OCI-LY3 (cell line): Measurements from ENCODE around the gene CFAP73.

ENCODE experiments used
- H2AFZ ChIP-seq: fragments of 200-600, 300-600 bp; shearing (Covaris generic); 2 replicates; pipeline ENCODE4 v1.6.0; 2014; ENCODE audit warnings: antibody characterized with exemption, low read depth, low read length
- H3K27ac ChIP-seq: fragments of 200-600, 300-600 bp; sonication (generic); 2 replicates; pipeline ENCODE4 v1.5.1; 2014; ENCODE audit warnings: mild to moderate bottlenecking, low read length, moderate library complexity, mixed read lengths
- H3K27me3 ChIP-seq: fragments of 200-600, 300-600 bp; sonication (generic); 2 replicates; pipeline ENCODE4 v1.6.1; 2014; ENCODE audit warnings: low read depth, low read length, mixed read lengths
- H3K36me3 ChIP-seq: fragments of 200-600, 300-600 bp; sonication (generic); replicated peaks from 2 replicates; pipeline ENCODE3; 2014; ENCODE audit warnings: low read depth, low read length, mixed read lengths
- H3K4me1 ChIP-seq: fragments of 300-600, 200-600 bp; sonication (generic); 2 replicates; pipeline ENCODE4 v1.6.1; 2014; ENCODE audit warnings: low read length, mixed read lengths
- H3K4me2 ChIP-seq: fragments of 200-600, 300-600 bp; sonication (generic); 2 replicates; pipeline ENCODE4 v1.6.1; 2014; ENCODE audit warnings: low read length, mixed read lengths
- H3K4me3 ChIP-seq: fragments of 300-600, 200-600 bp; sonication (generic); 2 replicates; pipeline ENCODE4 v1.5.1; 2014; ENCODE audit warnings: antibody characterized with exemption, mild to moderate bottlenecking, low read length, moderate library complexity
- H3K79me2 ChIP-seq: fragments of 300-600, 200-600 bp; shearing (Covaris generic); 2 replicates; pipeline ENCODE4 v1.6.1; 2014; ENCODE audit warnings: mild to moderate bottlenecking, low read length, mixed read lengths
- H3K9ac ChIP-seq: fragments of 300-600, 200-600 bp; shearing (Covaris generic); 2 replicates; pipeline ENCODE4 v1.6.0; 2014; ENCODE audit warnings: mild to moderate bottlenecking, low read length, moderate library complexity
- H3K9me3 ChIP-seq: fragments of 200-600, 300-600 bp; shearing (Covaris generic); 2 replicates; pipeline ENCODE4 v1.6.1; 2014; ENCODE audit warnings: low read length, mixed read lengths; ENCODE audit not compliant: insufficient read depth
- H4K20me1 ChIP-seq: fragments of 200-600, 300-600 bp; sonication (generic); 2 replicates; pipeline ENCODE4 v1.6.1; 2016; ENCODE audit warnings: low read length, mixed read lengths; ENCODE audit not compliant: insufficient read depth
- CTCF ChIP-seq: fragments of 200-600, 300-600 bp; sonication (generic); IDR thresholded peaks from 2 replicates; pipeline ENCODE4 v1.5.1; 2014; ENCODE audit warnings: antibody characterized with exemption, low read length, low read depth
- EZH2phosphoT487 ChIP-seq: fragments of 200-600 bp; shearing (Covaris generic); IDR thresholded peaks from 2 replicates; pipeline ENCODE4 v1.6.1; 2018; ENCODE audit warnings: antibody characterized with exemption, mixed run types, low read depth

CFAP73 gene

DNA sequence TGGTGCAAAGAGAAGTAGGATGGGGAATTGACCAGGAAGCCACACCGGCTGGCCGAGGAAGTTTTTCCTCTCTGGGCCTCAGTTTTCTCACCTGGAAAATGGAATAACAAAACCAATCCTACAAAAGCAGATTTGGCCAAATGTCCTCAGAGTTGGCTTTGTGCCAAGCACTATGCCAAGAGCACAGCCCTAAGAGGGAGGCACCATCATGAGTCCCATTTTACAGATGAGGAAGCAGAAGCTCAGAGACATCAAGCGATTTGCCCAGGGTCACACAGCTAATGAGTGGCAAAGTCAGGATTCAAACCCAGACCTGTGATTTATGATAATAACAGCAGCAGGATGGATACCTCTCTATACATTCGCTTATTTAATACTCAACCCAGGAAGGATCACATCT, 41.2 kb upstream of the CFAP73 start:
- H3K79me2 ChIP-seq, result no peaks in the 10 kb centered on the region
- no peaks in the 10 kb centered on the region for H3K27me3 ChIP-seq
- H3K9me3 ChIP-seq, result no peaks in the 10 kb centered on the region
- H3K9ac ChIP-seq, result no peak overlapping the region
- no peaks in the 10 kb centered on the region for H3K4me1 ChIP-seq
- H2AFZ ChIP-seq, result no peak overlapping the region
- no peak overlapping the region for H3K27ac ChIP-seq
- no peaks in the 10 kb centered on the region for H3K36me3 ChIP-seq
- TF ChIP-seq CTCF, result no peak
- no peak for TF ChIP-seq EZH2phosphoT487
- H3K4me3 ChIP-seq, result no peak overlapping the region
- H4K20me1 ChIP-seq, result no peaks in the 10 kb centered on the region
- H3K4me2 ChIP-seq, result no peak overlapping the region

- no peak for TF ChIP-seq EZH2phosphoT487
- TF ChIP-seq CTCF, result no peak
- no peak overlapping the region for H3K4me3 ChIP-seq
- no peaks in the 10 kb centered on the region for H3K36me3 ChIP-seq
- no peaks in the 10 kb centered on the region for H3K4me1 ChIP-seq
- H3K9ac ChIP-seq, result no peak overlapping the region
- H3K4me2 ChIP-seq, result no peak overlapping the region
- H4K20me1 ChIP-seq, result no peaks in the 10 kb centered on the region
- no peak overlapping the region for H2AFZ ChIP-seq
- no peaks in the 10 kb centered on the region for H3K9me3 ChIP-seq
- no peak overlapping the region for H3K27ac ChIP-seq
- H3K79me2 ChIP-seq, result no peaks in the 10 kb centered on the region
- no peaks in the 10 kb centered on the region for H3K27me3 ChIP-seq
Observed at GRCh38 chr12:113109360-113109759, 40.2 kb upstream of the CFAP73 start.

DNA sequence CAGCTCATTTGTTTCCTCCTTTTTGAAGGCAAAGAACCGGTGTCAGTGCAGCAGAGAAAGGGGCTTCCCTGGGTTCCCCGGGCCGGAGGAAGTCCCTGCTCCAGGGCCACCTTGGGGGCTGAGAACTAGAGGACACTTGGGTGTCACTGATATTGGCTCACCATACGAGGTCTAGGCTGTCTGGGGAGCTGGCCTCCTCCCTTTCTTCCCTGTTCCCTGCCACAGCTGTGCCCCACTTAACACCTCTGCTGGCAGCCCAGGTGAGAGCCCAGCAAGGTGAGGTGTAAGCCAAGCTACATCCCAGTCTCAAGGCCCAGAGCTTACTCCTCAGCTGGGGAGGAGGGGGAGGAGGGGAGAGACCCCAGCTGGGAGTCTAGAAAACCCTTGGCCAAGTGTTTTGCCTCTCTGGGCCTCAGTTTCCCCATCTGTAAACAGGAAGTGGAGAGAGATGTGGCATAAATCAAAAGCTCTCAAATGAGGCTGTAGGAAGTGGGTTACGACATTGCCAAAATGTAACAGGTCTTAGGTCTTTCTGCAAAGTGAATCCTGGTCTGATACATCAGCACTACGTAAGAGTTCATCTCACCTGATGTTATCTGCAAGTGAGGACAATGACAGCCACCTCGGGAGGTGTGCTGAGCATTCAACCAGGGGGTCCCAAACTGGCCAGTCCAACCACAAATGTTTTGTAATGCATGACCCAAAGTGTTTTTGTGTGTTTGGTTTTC, 39.5 kb upstream of the CFAP73 start:
- Histone ChIP-seq H3K4me3 (no peak overlapping the region), H3K36me3 (no peaks in the 10 kb centered on the region), H2AFZ (no peak overlapping the region), H3K4me1 (no peaks in the 10 kb centered on the region), H3K27me3 (no peaks in the 10 kb centered on the region), H3K79me2 (no peaks in the 10 kb centered on the region), H3K4me2 (no peak overlapping the region), H3K9me3 (no peaks in the 10 kb centered on the region), H3K9ac (no peak overlapping the region), H3K27ac (no peak overlapping the region), H4K20me1 (no peaks in the 10 kb centered on the region)
- no peak for TF ChIP-seq EZH2phosphoT487
- no peak for TF ChIP-seq CTCF

DNA sequence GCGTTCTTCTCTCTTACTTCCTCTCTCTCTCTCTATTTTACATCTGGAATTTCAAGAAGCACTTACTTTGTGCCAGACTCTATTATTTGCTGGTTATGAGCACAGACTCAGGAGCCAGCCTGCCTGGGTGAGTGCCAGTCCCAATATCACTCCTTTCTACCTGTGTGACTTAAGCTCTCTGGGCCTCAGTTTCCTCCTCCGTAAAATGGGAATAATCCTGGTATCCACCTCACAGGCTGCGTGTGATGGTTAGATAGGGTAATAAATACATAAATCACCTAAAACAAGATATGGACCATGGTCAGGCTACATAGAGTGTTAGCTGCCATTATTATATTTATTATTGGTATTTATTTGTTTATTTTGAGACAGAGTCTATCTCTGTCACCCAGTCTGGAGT, 38.3 kb upstream of the CFAP73 start:
- H4K20me1 ChIP-seq, result no peaks in the 10 kb centered on the region
- no peaks in the 10 kb centered on the region for H3K27me3 ChIP-seq
- no peak overlapping the region for H2AFZ ChIP-seq
- H3K4me1 ChIP-seq, result no peaks in the 10 kb centered on the region
- H3K4me2 ChIP-seq, result no peak overlapping the region
- H3K9me3 ChIP-seq, result no peaks in the 10 kb centered on the region
- no peak overlapping the region for H3K27ac ChIP-seq
- H3K9ac ChIP-seq, result no peak overlapping the region
- H3K4me3 ChIP-seq, result no peak overlapping the region
- TF ChIP-seq CTCF, result no peak
- no peak for TF ChIP-seq EZH2phosphoT487
- no peaks in the 10 kb centered on the region for H3K79me2 ChIP-seq
- H3K36me3 ChIP-seq, result no peaks in the 10 kb centered on the region
